Esophagus squamous epithelium (tissue), 4 donors: ENCODE measurements around the gene TRIM69.

Experiments
- CTCF ChIP-seq, 6 experiments: fragments of 450-650 bp in 4 of 6; fragments of 200-600 bp in 2 of 6; sonication (generic) in 2 of 6; IDR thresholded peaks; one replicate each; pipeline ENCODE4 v1.5.1; 2016 to 2019; ENCODE audit warnings: antibody characterized with exemption in 6 of 6, mild to moderate bottlenecking in 4 of 6, moderate library complexity in 4 of 6
- POLR2A ChIP-seq, 4 donors: fragments of 450-650 bp; IDR thresholded peaks; one replicate each; pipeline ENCODE4 v1.6.1; 2017; ENCODE audit warnings: antibody characterized with exemption in 4 of 4, mild to moderate bottlenecking in 4 of 4, moderate library complexity in 3 of 4

GRCh38 chr15:44698641-44699040, 37.7 kb upstream of the TRIM69 start:
- TF ChIP-seq CTCF (IDR thresholded peaks at IDR 0.05): no peak
- no peak for TF ChIP-seq POLR2A (IDR thresholded peaks at IDR 0.05)
